Neural progenitor cell (in vitro differentiated cells): ENCODE measurements around the gene HDAC5. TPM values are rescaled to one million over a fixed set of nuclear protein-coding genes. Genes with fewer than 3 reads are reported as not detected.
"Not testable (repeated sequence)": the region's sequence is repeated elsewhere in the genome, so short reads cannot be mapped to it uniquely, and the experiment has no call there.

Experiments
- DNase-seq: peaks from one replicate; pipeline ENCODE4 v3.0.0-alpha.2; 2016; ENCODE audit warnings: low spot score
- H2AFZ ChIP-seq: fragments of 200-600 bp; sonication (generic); replicated peaks from 2 replicates; pipeline ENCODE4 v1.6.1; 2016; ENCODE audit warnings: antibody characterized with exemption
- H3F3A ChIP-seq: fragments of 200-600 bp; sonication (generic); 2 replicates; pipeline ENCODE4 v1.6.1; 2016; ENCODE audit warnings: antibody characterized with exemption, low read depth
- H3K27ac ChIP-seq: fragments of 200-600 bp; sonication (generic); 2 replicates; pipeline ENCODE4 v1.5.1; 2016; ENCODE audit warnings: mild to moderate bottlenecking
- H3K27me3 ChIP-seq: fragments of 200-600 bp; sonication (generic); 2 replicates; pipeline ENCODE4 v1.6.1; 2016; ENCODE audit warnings: mild to moderate bottlenecking, moderate library complexity
- H3K36me3 ChIP-seq: fragments of 200-600 bp; sonication (generic); 2 replicates; pipeline ENCODE4 v1.5.1; 2016
- H3K4me1 ChIP-seq: fragments of 200-600 bp; sonication (generic); 2 replicates; pipeline ENCODE4 v1.6.1; 2016; ENCODE audit warnings: mixed run types
- H3K4me2 ChIP-seq: fragments of 200-600 bp; sonication (generic); 2 replicates; pipeline ENCODE4 v1.6.1; 2016
- H3K4me3 ChIP-seq: fragments of 200-600 bp; sonication (generic); 2 replicates; pipeline ENCODE4 v1.5.1; 2016
- H3K79me2 ChIP-seq: fragments of 200-600 bp; sonication (generic); 2 replicates; pipeline ENCODE4 v1.6.1; 2016; ENCODE audit warnings: low read depth
- H3K9ac ChIP-seq: fragments of 200-600 bp; sonication (generic); 2 replicates; pipeline ENCODE4 v1.6.1; 2016
- H3K9me3 ChIP-seq: fragments of 200-600 bp; sonication (generic); 2 replicates; pipeline ENCODE4 v1.5.1; 2016; ENCODE audit warnings: low read depth
- H4K20me1 ChIP-seq: fragments of 200-600 bp; sonication (generic); 2 replicates; pipeline ENCODE4 v1.6.1; 2016; ENCODE audit warnings: low read depth
- H3K27ac Mint-ChIP-seq: 3 replicates; pipeline ENCODE4 v1.8.0; 2021; ENCODE audit warnings: mixed read lengths
- H3K27me3 Mint-ChIP-seq: 2 replicates; pipeline ENCODE4 v1.8.0; 2022; ENCODE audit warnings: low read depth, mild to moderate bottlenecking, inconsistent platforms, moderate library complexity, mixed read lengths; ENCODE audit not compliant: insufficient read depth
- H3K36me3 Mint-ChIP-seq: 3 replicates; pipeline ENCODE4 v1.8.0; 2021; ENCODE audit warnings: mixed read lengths
- H3K4me1 Mint-ChIP-seq: 3 replicates; pipeline ENCODE4 v1.8.0; 2021; ENCODE audit warnings: mixed read lengths
- H3K4me3 Mint-ChIP-seq: 3 replicates; pipeline ENCODE4 v1.8.0; 2021; ENCODE audit warnings: mild to moderate bottlenecking, moderate library complexity, mixed read lengths
- H3K9me3 Mint-ChIP-seq: 3 replicates; pipeline ENCODE4 v1.8.0; 2020; ENCODE audit warnings: mixed read lengths
- EZH2 ChIP-seq: fragments of 200-600 bp; sonication (generic); IDR thresholded peaks from 2 replicates; pipeline ENCODE4 v1.6.1; 2017; ENCODE audit warnings: antibody characterized with exemption, mild to moderate bottlenecking, moderate library complexity
- EZH2phosphoT487 ChIP-seq: fragments of 200-600 bp; sonication (generic); IDR thresholded peaks from 2 replicates; pipeline ENCODE4 v1.6.1; 2017; ENCODE audit warnings: antibody characterized with exemption
- total RNA-seq: library from RNA; depleted of rRNA; stranded (reverse); fragments of >200 nt; gene quantifications from 2 replicates; pipeline ENCODE4 v1.2.3, GENCODE V29; 2015; ENCODE audit warnings: low replicate concordance
- TF ChIP-seq, protein P1 (sequence below): fragments of 200-600 bp; sonication (generic); IDR thresholded peaks from 2 replicates; pipeline ENCODE4 v1.5.1; 2017; ENCODE audit warnings: antibody characterized with exemption, mild to moderate bottlenecking

Gene HDAC5
- total RNA-seq, 1 donor from 2014 or later: 23.6 TPM

DNA sequence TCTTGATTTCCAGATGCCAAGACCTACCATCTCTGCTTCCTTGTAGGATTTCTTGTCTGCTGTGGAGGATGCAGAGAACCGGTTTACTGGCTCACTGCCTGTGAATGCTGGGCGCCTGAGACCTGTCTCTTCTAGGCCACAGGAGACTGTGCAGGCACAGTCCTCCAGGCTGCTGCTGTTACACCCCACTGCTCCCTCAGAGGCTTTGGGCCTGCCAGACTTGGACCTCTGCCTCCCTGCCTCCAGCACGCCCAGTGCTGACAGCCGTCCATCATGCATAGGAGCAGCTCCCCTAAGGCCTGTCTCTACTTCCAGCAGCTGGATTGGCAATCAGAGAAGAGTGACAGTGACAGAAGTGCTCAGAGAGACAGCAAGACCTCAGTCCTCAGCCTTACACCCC lies 24.4 kb upstream of the HDAC5 start:
- TF ChIP-seq EZH2 (no peak), EZH2phosphoT487 (no peak)
- TF ChIP-seq, protein P1, sequence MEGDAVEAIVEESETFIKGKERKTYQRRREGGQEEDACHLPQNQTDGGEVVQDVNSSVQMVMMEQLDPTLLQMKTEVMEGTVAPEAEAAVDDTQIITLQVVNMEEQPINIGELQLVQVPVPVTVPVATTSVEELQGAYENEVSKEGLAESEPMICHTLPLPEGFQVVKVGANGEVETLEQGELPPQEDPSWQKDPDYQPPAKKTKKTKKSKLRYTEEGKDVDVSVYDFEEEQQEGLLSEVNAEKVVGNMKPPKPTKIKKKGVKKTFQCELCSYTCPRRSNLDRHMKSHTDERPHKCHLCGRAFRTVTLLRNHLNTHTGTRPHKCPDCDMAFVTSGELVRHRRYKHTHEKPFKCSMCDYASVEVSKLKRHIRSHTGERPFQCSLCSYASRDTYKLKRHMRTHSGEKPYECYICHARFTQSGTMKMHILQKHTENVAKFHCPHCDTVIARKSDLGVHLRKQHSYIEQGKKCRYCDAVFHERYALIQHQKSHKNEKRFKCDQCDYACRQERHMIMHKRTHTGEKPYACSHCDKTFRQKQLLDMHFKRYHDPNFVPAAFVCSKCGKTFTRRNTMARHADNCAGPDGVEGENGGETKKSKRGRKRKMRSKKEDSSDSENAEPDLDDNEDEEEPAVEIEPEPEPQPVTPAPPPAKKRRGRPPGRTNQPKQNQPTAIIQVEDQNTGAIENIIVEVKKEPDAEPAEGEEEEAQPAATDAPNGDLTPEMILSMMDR: no peak
- Mint-ChIP-seq H3K36me3 (peaks cover 18% of the 10 kb centered on the region), H3K27ac (no peak overlapping the region), H3K4me3 (no peak overlapping the region), H3K4me1 (peaks cover 2% of the 10 kb centered on the region), H3K9me3 (no peaks in the 10 kb centered on the region), H3K27me3 (no peaks in the 10 kb centered on the region)
- H3K27ac ChIP-seq: no peak overlapping the region
- H3K4me3 ChIP-seq: no peak overlapping the region
- no peak overlapping the region for H3K4me2 ChIP-seq
- H3K9ac ChIP-seq: no peak overlapping the region
- no peaks in the 10 kb centered on the region for H3K9me3 ChIP-seq
- no peaks in the 10 kb centered on the region for H3F3A ChIP-seq
- no peaks in the 10 kb centered on the region for H3K27me3 ChIP-seq
- H4K20me1 ChIP-seq: no peaks in the 10 kb centered on the region
- H3K79me2 ChIP-seq: peaks cover 47% of the 10 kb centered on the region
- peaks cover 2% of the 10 kb centered on the region for H3K4me1 ChIP-seq
- H3K36me3 ChIP-seq: no peaks in the 10 kb centered on the region
- H2AFZ ChIP-seq: no peak overlapping the region
- DNase-seq: no peak

DNA sequence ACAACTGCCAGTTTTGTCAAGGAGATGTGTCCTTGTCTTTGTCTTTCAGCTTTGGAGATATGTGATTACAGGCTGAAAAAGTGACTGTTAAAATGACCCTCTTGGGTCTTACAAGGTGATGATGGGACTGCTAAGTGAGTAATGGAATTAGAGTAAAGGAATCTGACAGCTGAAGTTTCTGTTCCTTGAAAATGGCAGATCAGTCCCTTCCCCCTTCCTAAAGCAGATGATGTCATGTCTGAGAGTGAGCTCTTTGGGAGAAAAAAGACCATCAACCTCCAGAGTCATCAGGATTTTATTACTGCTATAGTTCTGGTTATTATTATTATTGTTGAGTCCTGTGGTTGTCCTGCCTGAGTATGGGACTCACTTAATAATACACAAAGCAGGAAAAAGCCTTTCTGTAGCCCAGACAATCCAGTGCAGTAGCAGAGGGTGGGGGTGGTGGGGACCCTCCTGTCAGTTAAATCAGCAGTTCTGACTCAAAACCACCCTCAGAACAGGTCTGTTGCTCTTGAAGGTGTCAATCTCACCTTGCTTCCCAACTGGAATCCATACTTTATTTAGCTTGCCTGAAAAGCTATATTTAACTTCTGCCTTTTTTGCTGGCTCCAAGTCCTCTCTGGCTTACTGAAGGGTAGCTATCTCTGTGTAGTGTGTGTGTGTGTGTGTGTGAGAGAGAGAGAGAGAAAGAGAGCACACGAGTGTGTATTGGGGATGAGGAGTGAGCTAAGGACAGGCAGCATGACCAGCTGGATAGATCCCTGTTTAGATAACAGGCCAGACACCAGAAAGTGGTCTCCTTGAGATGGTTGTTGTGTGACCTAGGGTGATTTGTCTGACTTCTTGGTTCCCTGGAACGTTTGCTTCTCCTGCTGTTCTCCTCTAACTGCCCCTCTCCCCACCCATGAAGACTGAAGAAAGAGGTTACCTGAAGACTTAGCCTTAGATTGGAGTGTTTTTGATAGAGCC lies 23.2 kb upstream of the HDAC5 start:
- Histone ChIP-seq H3F3A (peaks cover 10% of the 10 kb centered on the region), H3K27ac (no peak overlapping the region), H4K20me1 (no peaks in the 10 kb centered on the region), H3K36me3 (no peaks in the 10 kb centered on the region), H3K27me3 (no peaks in the 10 kb centered on the region), H2AFZ (no peak overlapping the region), H3K4me1 (peaks cover 6% of the 10 kb centered on the region), H3K4me2 (no peak overlapping the region), H3K9ac (no peak overlapping the region), H3K4me3 (no peak overlapping the region), H3K79me2 (peaks cover 42% of the 10 kb centered on the region), H3K9me3 (no peaks in the 10 kb centered on the region)
- Mint-ChIP-seq H3K36me3 (peaks cover 17% of the 10 kb centered on the region), H3K27me3 (peaks cover 2% of the 10 kb centered on the region), H3K4me1 (peaks cover 6% of the 10 kb centered on the region), H3K9me3 (no peaks in the 10 kb centered on the region), H3K27ac (peak overlapping the region; percentile 25), H3K4me3 (no peak overlapping the region)
- no peak for DNase-seq
- no peak for TF ChIP-seq EZH2
- TF ChIP-seq EZH2phosphoT487: no peak
- TF ChIP-seq, protein P1: no peak

- H4K20me1 ChIP-seq: no peaks in the 10 kb centered on the region
- H3K4me1 ChIP-seq: peaks cover 10% of the 10 kb centered on the region
- Mint-ChIP-seq H3K36me3 (peaks cover 14% of the 10 kb centered on the region), H3K27me3 (peaks cover 3% of the 10 kb centered on the region), H3K9me3 (no peaks in the 10 kb centered on the region), H3K4me3 (peak overlapping the region; percentile 29), H3K27ac (no peak overlapping the region), H3K4me1 (peaks cover 12% of the 10 kb centered on the region)
- no peak overlapping the region for H3K9ac ChIP-seq
- no peaks in the 10 kb centered on the region for H3K9me3 ChIP-seq
- H3K27ac ChIP-seq: peak overlapping the region; percentile 37
- no peak overlapping the region for H2AFZ ChIP-seq
- no peak for DNase-seq
- peaks cover 16% of the 10 kb centered on the region for H3F3A ChIP-seq
- H3K4me2 ChIP-seq: no peak overlapping the region
- H3K27me3 ChIP-seq: no peaks in the 10 kb centered on the region
- no peak overlapping the region for H3K4me3 ChIP-seq
- no peaks in the 10 kb centered on the region for H3K36me3 ChIP-seq
- H3K79me2 ChIP-seq: peaks cover 27% of the 10 kb centered on the region
- TF ChIP-seq EZH2 (no peak), EZH2phosphoT487 (no peak)
- TF ChIP-seq, protein P1: no peak
Observed at GRCh38 chr17:44144966-44145739, 21.7 kb upstream of the HDAC5 start.

GRCh38 chr17:44143921-44144320 lies 20.5 kb upstream of the HDAC5 start:
- H3K4me3 Mint-ChIP-seq: peak overlapping the region; percentile 74
- H3F3A ChIP-seq: peaks cover 20% of the 10 kb centered on the region
- H3K27ac ChIP-seq, H4K20me1 ChIP-seq, H3K9ac ChIP-seq, H3K36me3 ChIP-seq, H3K27me3 ChIP-seq, H3K9me3 Mint-ChIP-seq, H3K4me2 ChIP-seq, H2AFZ ChIP-seq, H3K36me3 Mint-ChIP-seq, H3K9me3 ChIP-seq, DNase-seq, H3K27ac Mint-ChIP-seq, H3K4me3 ChIP-seq, H3K27me3 Mint-ChIP-seq: not testable (repeated sequence)
- H3K4me1 ChIP-seq: peaks cover 10% of the 10 kb centered on the region
- H3K4me1 Mint-ChIP-seq: peaks cover 12% of the 10 kb centered on the region
- H3K79me2 ChIP-seq: peaks cover 25% of the 10 kb centered on the region
